Measurements from ENCODE around the gene GAK.

The GAK gene

GRCh38 chr4:867526-868250, 64.4 kb downstream of the GAK start:
- no peak for DNase-seq

- DNase-seq = peak; percentile 49
Measured at GRCh38 chr4:866761-867390, 65.2 kb downstream of the GAK start.

GRCh38 chr4:866068-866760, 65.9 kb downstream of the GAK start:
- no peak for DNase-seq

DNA sequence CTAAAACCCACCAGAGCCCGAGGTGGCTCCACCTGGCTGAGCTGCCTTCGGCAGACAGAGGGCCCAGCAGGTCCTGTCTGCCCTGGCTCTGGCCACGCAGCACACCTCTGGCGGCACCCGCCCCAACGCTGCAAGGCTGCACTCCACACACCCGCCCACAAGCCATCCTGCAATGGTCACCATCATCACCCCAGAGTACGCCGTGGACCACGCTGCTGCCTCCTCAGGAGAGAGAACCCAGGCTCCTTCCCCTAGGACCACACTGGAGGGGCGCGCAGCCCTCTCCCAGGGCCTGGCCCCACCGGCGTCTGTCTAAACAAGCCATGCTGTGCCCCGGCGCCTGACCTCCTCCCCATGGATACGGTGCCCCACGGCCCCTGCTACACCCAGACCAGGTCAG, 66.5 kb downstream of the GAK start:
- no peak for DNase-seq

GRCh38 chr4:865121-865465, 67.0 kb downstream of the GAK start:
- no peak for DNase-seq

DNA sequence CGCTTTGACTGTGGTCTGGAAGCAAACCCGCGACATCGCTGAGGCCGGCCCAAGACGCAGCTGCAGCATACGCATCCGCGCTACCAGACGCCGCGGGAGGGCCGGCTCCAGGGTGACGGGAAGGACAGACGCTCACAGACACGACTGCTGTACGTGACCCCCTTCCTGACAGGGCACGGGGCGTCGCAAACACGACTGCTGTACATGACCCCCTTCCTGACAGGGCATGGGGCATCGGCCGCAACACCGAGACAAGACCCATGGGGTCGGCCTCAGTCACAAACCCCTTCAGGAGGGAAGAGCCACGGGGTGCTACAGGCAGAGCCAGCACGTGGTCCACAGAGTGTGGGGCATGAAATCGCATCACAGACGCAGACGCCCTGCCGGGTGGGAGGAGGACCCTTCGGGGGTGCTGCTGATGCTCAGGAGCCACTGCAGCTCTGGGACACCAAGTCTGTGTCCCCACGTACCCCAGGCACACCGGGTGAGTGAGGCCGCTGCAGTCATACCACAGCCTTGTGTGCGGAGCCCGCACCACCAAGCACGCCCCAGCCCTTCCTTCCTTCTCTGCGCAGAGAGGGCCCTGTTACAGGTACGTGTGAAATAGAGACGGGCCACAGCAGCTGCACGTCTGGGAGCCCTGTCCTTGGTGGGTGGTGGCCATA, 67.5 kb downstream of the GAK start:
- DNase-seq = no peak

DNA sequence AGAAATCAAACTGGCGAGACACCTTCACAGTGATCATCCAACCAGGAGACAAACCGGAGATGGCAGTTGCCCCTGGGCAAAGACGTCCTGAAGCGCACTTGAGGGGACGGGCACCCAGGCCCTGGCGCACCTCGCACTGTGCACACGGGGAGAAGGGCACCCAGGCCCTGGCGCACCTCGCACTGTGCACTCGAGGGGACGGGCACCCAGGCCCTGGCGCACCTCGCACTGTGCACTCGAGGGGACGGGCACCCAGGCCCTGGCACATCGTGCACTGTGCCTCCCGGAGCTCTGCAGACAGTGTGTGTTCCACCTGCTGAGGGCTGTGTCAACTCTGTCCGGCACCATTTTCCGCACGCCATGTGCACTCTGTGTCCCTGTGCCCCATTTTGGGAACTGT, 71.6 kb downstream of the GAK start:
- no peak for DNase-seq

DNA sequence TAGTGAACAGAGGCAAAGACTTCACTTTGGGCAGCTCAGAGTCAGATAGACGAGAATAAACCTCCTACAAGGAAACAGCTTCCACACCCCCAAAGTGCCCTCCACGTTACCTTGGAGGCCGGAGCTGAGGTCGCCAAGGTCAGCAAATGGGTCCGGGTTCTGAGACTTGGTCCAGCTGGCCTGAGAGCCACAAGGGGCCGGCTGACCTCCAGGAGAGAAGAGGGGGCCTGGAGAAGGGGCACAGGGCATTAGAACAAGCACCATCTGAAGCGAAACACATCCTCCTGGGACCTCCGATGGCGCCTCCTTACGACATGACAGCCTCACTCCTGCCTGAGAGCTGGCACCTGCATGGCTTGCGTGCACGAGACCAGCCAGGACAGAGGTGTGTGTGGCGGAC, 72.6 kb downstream of the GAK start:
- no peak for DNase-seq

- DNase-seq = no peak
Measured at GRCh38 chr4:858831-859451, 73.2 kb downstream of the GAK start.

DNA sequence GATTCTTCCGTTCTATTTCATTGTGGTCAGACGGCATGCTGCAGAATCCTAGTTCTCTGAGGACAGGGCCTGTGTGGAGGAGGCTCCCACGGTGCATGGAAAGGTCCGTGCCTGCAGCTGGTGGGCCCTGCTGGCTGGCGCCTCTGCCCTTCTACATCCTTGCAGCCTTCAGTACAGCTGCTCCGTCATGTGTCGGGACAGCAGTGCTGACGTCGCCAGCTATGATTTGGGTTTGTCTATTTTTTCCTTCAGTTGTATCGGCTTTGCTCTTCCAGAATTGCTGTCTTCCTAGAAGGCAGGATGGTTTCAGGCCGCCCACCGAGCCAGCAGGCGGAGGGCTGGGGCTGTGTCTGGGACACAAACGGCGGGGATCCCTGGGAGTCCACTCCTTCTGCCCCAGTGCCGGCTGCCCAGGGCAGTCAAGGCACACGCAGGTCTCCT, 74.1 kb downstream of the GAK start:
- DNase-seq = no peak

DNA sequence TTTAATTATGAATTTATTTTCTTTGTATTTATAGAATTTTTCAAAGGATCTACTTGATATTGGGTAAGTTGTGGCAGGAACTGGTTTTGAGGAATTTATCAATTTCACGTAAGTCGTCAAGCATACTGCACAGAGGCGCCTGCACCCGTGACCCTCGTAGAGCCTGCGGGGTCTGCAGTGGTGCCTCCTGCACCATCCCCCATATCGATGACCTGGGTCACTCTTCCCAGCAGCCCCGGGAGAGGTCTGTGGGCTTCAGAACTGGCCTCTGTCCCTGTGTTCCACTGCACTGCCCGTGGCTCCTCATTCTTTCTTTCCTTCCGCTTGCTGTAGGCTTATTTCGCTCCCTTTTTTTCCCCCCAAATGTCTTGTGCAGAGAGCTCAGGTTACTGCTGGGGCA, 74.7 kb downstream of the GAK start:
- no peak for DNase-seq

DNA sequence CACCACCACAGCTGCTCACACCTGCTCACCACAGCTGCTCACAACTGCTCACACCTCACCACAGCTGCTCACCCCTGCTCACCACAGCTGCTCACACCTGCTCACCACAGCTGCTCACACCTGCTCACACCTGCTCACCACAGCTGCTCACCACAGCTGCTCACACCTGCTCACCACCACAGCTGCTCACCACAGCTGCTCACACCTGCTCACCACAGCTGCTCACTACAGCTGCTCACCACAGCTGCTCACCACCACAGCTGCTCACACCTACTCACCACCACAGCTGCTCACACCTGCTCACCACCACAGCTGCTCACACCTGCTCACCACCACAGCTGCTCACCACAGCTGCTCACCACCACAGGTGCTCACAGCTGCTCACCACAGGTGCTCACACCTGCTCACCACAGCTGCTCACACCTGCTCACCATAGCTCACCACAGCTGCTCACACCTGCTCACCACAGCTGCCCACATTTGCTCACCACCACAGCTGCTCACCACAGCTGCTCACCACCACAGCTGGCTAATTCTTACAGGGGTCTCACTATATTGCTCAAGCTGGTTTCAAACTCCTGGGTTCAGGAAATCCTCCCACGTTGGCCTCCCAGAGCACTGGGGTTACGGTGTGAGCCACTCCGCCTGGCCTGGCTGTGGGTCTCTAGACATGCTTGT, 75.8 kb downstream of the GAK start:
- peak; percentile 29 for DNase-seq

DNA sequence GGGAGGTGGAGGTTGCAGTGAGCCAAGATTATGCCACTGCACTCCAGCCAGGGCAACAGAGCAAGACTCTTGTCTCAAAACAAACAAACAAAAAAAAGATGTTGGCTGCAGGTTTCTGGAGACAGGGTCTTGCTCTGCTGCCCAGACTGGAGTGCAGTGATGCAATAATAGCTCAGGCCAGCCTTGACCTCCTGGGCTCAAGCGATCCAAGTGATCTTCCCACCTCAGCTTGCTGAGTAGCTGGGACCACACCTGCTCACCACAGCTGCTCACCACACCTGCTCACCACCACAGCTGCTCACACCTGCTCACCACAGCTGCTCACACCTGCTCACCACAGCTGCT, 76.3 kb downstream of the GAK start:
- no peak for DNase-seq

DNA sequence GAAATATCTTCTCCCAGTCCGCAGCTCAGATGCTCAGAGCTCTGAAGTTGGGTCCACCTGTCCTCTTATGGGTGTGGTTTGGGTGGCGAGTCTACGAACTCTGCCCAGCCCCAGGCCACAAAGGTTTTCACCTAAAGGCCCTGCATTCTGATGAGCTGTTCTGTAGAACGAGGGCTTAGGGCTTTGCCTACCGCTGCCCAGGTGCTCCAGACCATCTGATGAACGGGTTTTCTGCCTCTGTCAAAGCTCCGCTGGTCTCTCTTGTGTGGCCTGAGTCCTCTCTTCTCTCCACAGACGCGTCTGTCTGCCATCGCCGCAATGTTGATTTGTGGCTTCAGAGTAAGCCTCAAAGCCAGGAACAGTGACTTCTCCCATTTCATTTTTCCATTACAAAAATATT, 77.8 kb downstream of the GAK start:
- no peak for DNase-seq

DNA sequence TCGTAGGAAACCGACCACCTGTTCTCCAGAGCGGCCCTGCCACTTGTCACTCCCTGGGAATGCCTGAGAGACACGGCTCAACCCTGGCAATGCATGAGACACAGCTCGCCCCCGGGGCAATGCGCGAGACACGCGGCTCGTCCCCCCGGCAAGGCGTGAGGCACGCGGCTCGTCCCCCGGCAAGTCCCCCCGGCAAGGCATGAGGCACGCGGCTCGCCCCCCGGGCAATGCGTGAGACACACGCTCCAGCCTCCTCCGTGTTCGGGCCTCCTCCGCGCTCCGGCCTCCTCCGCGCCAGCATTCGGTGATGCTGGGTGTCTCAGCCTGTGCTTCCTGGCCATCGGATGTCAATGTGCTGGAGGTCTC, 78.7 kb downstream of the GAK start:
- DNase-seq = no peak

- DNase-seq = no peak
Measured at GRCh38 chr4:851701-852430, 80.2 kb downstream of the GAK start.

- no peak for DNase-seq
Measured at GRCh38 chr4:850323-850945, 81.7 kb downstream of the GAK start.

GRCh38 chr4:849478-850175, 82.5 kb downstream of the GAK start:
- no peak for DNase-seq

- no peak for DNase-seq
Measured at GRCh38 chr4:848803-849477, 83.2 kb downstream of the GAK start.

DNA sequence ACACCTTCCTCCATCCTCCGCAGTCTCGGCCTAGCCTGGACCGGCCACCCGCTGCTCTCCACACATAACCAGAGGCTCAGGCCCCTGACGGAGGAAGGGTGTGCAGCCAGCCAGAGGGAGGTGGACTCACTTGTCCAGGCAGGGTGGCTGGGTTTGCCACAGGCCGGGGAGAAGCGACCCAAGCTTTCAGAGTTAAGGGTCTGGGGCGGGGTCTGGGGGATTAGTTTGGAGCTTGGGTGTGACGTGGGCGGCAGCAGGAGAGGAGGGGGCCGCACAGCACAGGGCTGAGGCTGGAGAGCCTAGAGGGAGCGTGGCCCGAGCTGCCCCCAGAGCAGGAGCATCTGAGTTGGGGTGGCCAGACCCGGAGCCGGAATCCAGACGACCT, 83.8 kb downstream of the GAK start:
- DNase-seq = no peak

- DNase-seq = no peak
Measured at GRCh38 chr4:845836-846251, 86.3 kb downstream of the GAK start.
